SU-DHL-6 (cell line): Measurements from ENCODE around the gene CFAP161.

Source experiments
- H2AFZ ChIP-seq: fragments of 200-600 bp; sonication (generic); 2 replicates; pipeline ENCODE4 v1.6.1; 2014; ENCODE audit warnings: low read depth, mild to moderate bottlenecking, moderate library complexity, mixed read lengths, antibody characterized with exemption, low read length; ENCODE audit not compliant: severe bottlenecking
- H3F3A ChIP-seq: fragments of 200-600 bp; shearing (Covaris generic); 2 replicates; pipeline ENCODE4 v1.6.0; 2016; ENCODE audit warnings: antibody characterized with exemption, mild to moderate bottlenecking; ENCODE audit not compliant: insufficient read depth
- H3K27ac ChIP-seq: fragments of 200-600 bp; sonication (generic); 2 replicates; pipeline ENCODE4 v1.5.1; 2016; ENCODE audit warnings: low read depth, mild to moderate bottlenecking, low read length, moderate library complexity, mixed read lengths
- H3K27me3 ChIP-seq: fragments of 200-600 bp; sonication (generic), shearing (Covaris generic); 2 replicates; pipeline ENCODE4 v1.6.0; 2014; ENCODE audit warnings: mild to moderate bottlenecking, low read length
- H3K36me3 ChIP-seq: fragments of 200-600 bp; sonication (generic); 2 replicates; pipeline ENCODE4 v1.6.1; 2014; ENCODE audit warnings: mild to moderate bottlenecking, low read length, mixed read lengths
- H3K4me2 ChIP-seq: fragments of 300-600, 200-600 bp; shearing (Covaris generic), sonication (generic); 2 replicates; pipeline ENCODE4 v1.6.0; 2014; ENCODE audit warnings: low read length, low read depth, mild to moderate bottlenecking; ENCODE audit not compliant: poor library complexity, severe bottlenecking
- H3K4me3 ChIP-seq: fragments of 200-600 bp; sonication (generic); 2 replicates; pipeline ENCODE4 v1.5.1; 2014; ENCODE audit warnings: antibody characterized with exemption, low read length, mild to moderate bottlenecking, mixed read lengths; ENCODE audit not compliant: insufficient read depth, poor library complexity, severe bottlenecking
- H3K79me2 ChIP-seq: fragments of 200-600 bp; sonication (generic); 2 replicates; pipeline ENCODE4 v1.6.1; 2014; ENCODE audit warnings: mild to moderate bottlenecking, low read length, moderate library complexity; ENCODE audit not compliant: insufficient read depth
- H3K9ac ChIP-seq: fragments of 200-600 bp; sonication (generic); 2 replicates; pipeline ENCODE4 v1.7.0; 2014; ENCODE audit warnings: mild to moderate bottlenecking, low read length
- H3K9me2 ChIP-seq: fragments of 200-600 bp; sonication (generic); replicated peaks from 2 replicates; pipeline ENCODE4 v1.6.1; 2014; ENCODE audit warnings: low read length; ENCODE audit not compliant: insufficient read depth
- H3K9me3 ChIP-seq: fragments of 200-600 bp; sonication (generic); 2 replicates; pipeline ENCODE4 v1.6.1; 2014; ENCODE audit warnings: low read length, mixed read lengths; ENCODE audit not compliant: insufficient read depth
- H4K20me1 ChIP-seq: fragments of 200-600 bp; sonication (generic); 2 replicates; pipeline ENCODE4 v1.6.1; 2014; ENCODE audit warnings: low read depth, mild to moderate bottlenecking, antibody characterized with exemption, low read length, moderate library complexity, mixed read lengths
- CTCF ChIP-seq: fragments of 200-600 bp; sonication (generic); IDR thresholded peaks from one replicate; pipeline ENCODE4 v1.5.1; 2017; ENCODE audit warnings: antibody characterized with exemption, mild to moderate bottlenecking, low read length, moderate library complexity; ENCODE audit not compliant: insufficient read depth, poor library complexity, severe bottlenecking
- EZH2phosphoT487 ChIP-seq: fragments of 200-600 bp; sonication (generic), shearing (Covaris generic); conservative IDR thresholded peaks from 2 replicates; pipeline ENCODE4 v1.6.1; 2018; ENCODE audit warnings: mild to moderate bottlenecking, antibody characterized with exemption, low read length, moderate library complexity, mixed read lengths

The CFAP161 gene

DNA sequence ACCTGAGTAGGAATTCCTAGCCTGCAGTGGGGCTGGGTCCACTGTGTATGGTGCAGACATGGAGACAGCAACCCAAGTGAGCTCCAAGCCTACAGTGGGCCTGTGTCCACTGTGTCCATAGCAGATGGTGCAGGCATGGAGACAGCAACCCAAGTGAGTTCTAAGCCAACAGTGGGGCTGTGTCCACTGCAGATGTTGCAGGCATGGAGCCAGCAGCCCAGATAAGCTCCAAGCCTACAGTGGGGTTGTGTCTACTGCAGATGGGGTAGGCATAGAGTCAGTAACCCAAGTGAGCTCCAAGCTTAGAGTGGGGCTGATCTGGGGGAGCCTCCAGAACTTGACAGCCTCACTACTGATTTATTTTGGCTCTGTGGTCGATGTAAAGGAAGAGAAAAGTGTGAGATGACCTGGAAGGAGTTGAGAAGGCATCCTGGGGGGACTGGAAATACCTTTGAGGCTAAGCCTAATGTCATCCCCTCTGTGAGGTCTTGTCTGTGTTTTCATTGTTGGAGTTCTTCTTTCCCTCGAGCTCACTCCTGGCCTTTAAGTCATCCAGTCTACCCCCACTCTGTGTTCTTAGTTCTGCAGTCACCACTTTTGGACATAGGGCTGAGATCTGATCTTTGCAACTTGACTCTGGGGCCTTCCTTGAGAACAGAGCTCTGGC is 40.2 kb downstream of the CFAP161 start:
- Histone ChIP-seq H3K27ac (no peak overlapping the region), H3K4me3 (no peak overlapping the region), H4K20me1 (no peaks in the 10 kb centered on the region), H3K79me2 (no peaks in the 10 kb centered on the region), H3K9me2 (no peaks in the 10 kb centered on the region), H3K9me3 (no peaks in the 10 kb centered on the region), H2AFZ (no peak overlapping the region), H3K4me2 (no peak overlapping the region), H3K27me3 (no peaks in the 10 kb centered on the region), H3F3A (no peaks in the 10 kb centered on the region), H3K9ac (no peak overlapping the region), H3K36me3 (no peaks in the 10 kb centered on the region)
- TF ChIP-seq EZH2phosphoT487 = no peak
- TF ChIP-seq CTCF = no peak

DNA sequence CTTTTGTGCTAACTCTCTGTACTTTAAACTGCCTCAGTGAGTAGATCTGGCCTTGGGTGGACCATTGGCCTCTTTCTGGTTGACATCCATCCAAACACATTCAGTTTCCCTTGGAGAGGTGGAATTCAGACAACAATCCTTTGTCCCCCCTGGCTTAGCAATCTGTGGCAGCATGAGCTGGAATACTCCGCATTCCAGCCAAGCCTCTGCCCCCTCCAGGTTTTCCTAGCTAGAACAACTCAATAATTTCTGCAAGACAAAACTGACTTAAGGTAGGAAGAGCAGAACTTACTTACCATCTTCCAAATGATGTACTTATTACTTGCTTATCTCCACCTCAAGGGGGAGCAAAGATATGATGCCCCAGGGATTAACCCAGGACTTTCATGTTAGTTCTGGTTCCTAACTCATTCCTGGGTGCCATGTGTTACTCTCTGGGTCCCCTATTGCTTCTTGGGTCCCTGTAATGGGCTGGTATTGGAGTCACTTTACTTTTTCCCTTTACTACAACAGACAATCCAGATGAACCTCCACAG is 40.8 kb downstream of the CFAP161 start:
- H3K9me2 ChIP-seq = no peaks in the 10 kb centered on the region
- no peaks in the 10 kb centered on the region for H3K79me2 ChIP-seq

GRCh38 chr15:81175496-81175895 is 41.4 kb downstream of the CFAP161 start:
- no peaks in the 10 kb centered on the region for H3K79me2 ChIP-seq
- H4K20me1 ChIP-seq = no peaks in the 10 kb centered on the region

More for the DNA sequence above, 40.8 kb downstream of the CFAP161 start:
- Histone ChIP-seq H3K4me2 (no peak overlapping the region), H3K9ac (no peak overlapping the region), H3K27ac (no peak overlapping the region), H3K27me3 (no peaks in the 10 kb centered on the region), H3K4me3 (no peak overlapping the region), H3F3A (no peaks in the 10 kb centered on the region), H3K36me3 (no peaks in the 10 kb centered on the region), H4K20me1 (no peaks in the 10 kb centered on the region), H3K9me3 (no peaks in the 10 kb centered on the region), H2AFZ (no peak overlapping the region)
- TF ChIP-seq EZH2phosphoT487 (no peak), CTCF (no peak)

More at GRCh38 chr15:81175496-81175895, 41.4 kb downstream of the CFAP161 start:
- Histone ChIP-seq H3F3A (no peaks in the 10 kb centered on the region), H3K9ac (no peak overlapping the region), H3K4me2 (no peak overlapping the region), H2AFZ (no peak overlapping the region), H3K27me3 (no peaks in the 10 kb centered on the region), H3K9me2 (no peaks in the 10 kb centered on the region), H3K9me3 (no peaks in the 10 kb centered on the region), H3K27ac (no peak overlapping the region), H3K36me3 (no peaks in the 10 kb centered on the region), H3K4me3 (no peak overlapping the region)
- TF ChIP-seq CTCF (no peak), EZH2phosphoT487 (no peak)
